MM.1S (cell line): ENCODE data around the gene MARCKS.

Experiments used
- EZH2 ChIP-seq: fragments of 300-600 bp; sonication (generic); optimal IDR thresholded peaks from 2 replicates; pipeline ENCODE3; 2017; ENCODE audit warnings: low read depth, mild to moderate bottlenecking, antibody characterized with exemption, low read length, mixed read lengths
- EZH2phosphoT487 ChIP-seq: fragments of 300-600 bp; sonication (generic); IDR thresholded peaks from 2 replicates; pipeline ENCODE4 v1.6.1; 2018; ENCODE audit warnings: antibody characterized with exemption, low read length
- TF ChIP-seq, protein P1 (sequence below): fragments of 300-600 bp; sonication (generic); IDR thresholded peaks from 2 replicates; pipeline ENCODE4 v1.5.1; 2016; ENCODE audit warnings: antibody characterized with exemption, low read length, mixed read lengths

DNA sequence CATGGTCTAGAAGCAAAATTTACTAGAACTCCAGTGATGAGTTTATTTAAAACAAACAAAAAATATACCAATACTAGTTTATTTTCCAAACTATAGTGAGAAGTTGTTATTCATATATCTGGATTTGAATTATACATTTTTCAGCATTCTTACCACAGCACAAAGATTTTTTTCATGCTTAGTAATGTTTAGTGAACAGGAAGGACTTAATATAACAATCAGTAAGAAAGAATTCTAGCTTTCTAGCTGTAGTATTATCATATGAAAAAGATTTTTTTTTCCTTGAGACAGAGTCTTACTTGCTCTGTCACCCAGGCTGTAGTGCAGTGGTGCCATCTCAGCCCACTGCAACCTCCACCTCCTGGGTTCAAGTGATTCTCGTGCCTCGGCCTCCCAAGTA is 13.8 kb downstream of the MARCKS start:
- TF ChIP-seq, protein P1, sequence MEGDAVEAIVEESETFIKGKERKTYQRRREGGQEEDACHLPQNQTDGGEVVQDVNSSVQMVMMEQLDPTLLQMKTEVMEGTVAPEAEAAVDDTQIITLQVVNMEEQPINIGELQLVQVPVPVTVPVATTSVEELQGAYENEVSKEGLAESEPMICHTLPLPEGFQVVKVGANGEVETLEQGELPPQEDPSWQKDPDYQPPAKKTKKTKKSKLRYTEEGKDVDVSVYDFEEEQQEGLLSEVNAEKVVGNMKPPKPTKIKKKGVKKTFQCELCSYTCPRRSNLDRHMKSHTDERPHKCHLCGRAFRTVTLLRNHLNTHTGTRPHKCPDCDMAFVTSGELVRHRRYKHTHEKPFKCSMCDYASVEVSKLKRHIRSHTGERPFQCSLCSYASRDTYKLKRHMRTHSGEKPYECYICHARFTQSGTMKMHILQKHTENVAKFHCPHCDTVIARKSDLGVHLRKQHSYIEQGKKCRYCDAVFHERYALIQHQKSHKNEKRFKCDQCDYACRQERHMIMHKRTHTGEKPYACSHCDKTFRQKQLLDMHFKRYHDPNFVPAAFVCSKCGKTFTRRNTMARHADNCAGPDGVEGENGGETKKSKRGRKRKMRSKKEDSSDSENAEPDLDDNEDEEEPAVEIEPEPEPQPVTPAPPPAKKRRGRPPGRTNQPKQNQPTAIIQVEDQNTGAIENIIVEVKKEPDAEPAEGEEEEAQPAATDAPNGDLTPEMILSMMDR: no peak
- TF ChIP-seq EZH2 (no peak), EZH2phosphoT487 (no peak)
